GM12874 (cell line): Measurements from ENCODE around the gene GUK1.

Source experiments
- CTCF ChIP-seq: IDR thresholded peaks from 2 replicates; pipeline ENCODE4 v1.5.1; 2011; ENCODE audit warnings: low read depth, mild to moderate bottlenecking, control low read depth, low read length, moderate library complexity; ENCODE audit not compliant: insufficient read depth

The GUK1 gene

GRCh38 chr1:228194921-228195812 is 55.1 kb downstream of the GUK1 start:
- TF ChIP-seq CTCF: no peak

- no peak for TF ChIP-seq CTCF
Observed at GRCh38 chr1:228197555-228198147, 57.6 kb downstream of the GUK1 start.
